ENCODE data around the gene KIRREL3.

DNA sequence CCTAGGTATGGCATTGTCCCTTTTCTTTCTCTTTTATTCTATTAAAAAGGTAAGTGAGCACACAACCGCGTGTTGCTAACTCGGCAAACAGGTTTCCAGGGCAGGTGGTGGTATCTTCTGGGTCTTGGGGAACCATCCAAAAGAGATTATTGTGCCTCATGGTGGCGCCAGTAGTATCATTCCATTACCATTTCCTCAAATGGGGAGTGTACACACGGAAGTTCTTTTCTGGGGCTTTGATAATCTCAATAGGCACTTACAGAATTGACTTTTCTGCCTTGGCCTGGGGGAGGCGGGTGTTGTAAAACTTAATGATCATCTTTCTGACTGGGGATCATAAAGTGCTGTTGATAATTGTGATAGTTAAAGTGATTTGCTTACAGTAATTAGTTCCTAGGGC, 234.1 kb downstream of the KIRREL3 start:
- TF ChIP-seq, protein P1, sequence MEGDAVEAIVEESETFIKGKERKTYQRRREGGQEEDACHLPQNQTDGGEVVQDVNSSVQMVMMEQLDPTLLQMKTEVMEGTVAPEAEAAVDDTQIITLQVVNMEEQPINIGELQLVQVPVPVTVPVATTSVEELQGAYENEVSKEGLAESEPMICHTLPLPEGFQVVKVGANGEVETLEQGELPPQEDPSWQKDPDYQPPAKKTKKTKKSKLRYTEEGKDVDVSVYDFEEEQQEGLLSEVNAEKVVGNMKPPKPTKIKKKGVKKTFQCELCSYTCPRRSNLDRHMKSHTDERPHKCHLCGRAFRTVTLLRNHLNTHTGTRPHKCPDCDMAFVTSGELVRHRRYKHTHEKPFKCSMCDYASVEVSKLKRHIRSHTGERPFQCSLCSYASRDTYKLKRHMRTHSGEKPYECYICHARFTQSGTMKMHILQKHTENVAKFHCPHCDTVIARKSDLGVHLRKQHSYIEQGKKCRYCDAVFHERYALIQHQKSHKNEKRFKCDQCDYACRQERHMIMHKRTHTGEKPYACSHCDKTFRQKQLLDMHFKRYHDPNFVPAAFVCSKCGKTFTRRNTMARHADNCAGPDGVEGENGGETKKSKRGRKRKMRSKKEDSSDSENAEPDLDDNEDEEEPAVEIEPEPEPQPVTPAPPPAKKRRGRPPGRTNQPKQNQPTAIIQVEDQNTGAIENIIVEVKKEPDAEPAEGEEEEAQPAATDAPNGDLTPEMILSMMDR (IDR thresholded peaks at IDR 0.05) = no peak
- TF ChIP-seq POLR2AphosphoS5 (IDR thresholded peaks at IDR 0.05) = no peak
- TF ChIP-seq POLR2A (IDR thresholded peaks at IDR 0.05) = no peak
